Trophoblast cell (in vitro differentiated cells and primary cell): ENCODE data around the gene EPHB2.
"Not testable (repeated sequence)": the region's sequence is repeated elsewhere in the genome, so short reads cannot be mapped to it uniquely, and the experiment has no call there.

Source experiments
- DNase-seq, 2 donors: peaks; one replicate each; pipeline ENCODE4 v3.0.0-alpha.2; 2016
- H2AFZ ChIP-seq: 2 replicates; pipeline ENCODE4 v1.6.1; 2013; ENCODE audit warnings: low read length, moderate library complexity, mild to moderate bottlenecking; ENCODE audit not compliant: insufficient read depth, poor library complexity
- H2AK5ac ChIP-seq: 2 replicates; pipeline ENCODE4 v1.6.1; 2013; ENCODE audit warnings: mild to moderate bottlenecking, low read length
- H2BK120ac ChIP-seq: 2 replicates; pipeline ENCODE4 v1.6.1; 2013; ENCODE audit warnings: low read length, mild to moderate bottlenecking, moderate library complexity; ENCODE audit not compliant: insufficient read depth, poor library complexity
- H2BK12ac ChIP-seq: 2 replicates; pipeline ENCODE4 v1.6.1; 2013; ENCODE audit warnings: mild to moderate bottlenecking, low read length, moderate library complexity
- H2BK5ac ChIP-seq: 2 replicates; pipeline ENCODE4 v1.6.1; 2013; ENCODE audit warnings: low read length, low read depth, moderate library complexity, mild to moderate bottlenecking; ENCODE audit not compliant: poor library complexity
- H3K14ac ChIP-seq: 2 replicates; pipeline ENCODE4 v1.6.1; 2013; ENCODE audit warnings: mild to moderate bottlenecking, low read length
- H3K18ac ChIP-seq: 2 replicates; pipeline ENCODE4 v1.6.1; 2013; ENCODE audit warnings: mild to moderate bottlenecking, low read length
- H3K23ac ChIP-seq: 2 replicates; pipeline ENCODE4 v1.6.1; 2013; ENCODE audit warnings: low read length
- H3K27ac ChIP-seq: 2 replicates; pipeline ENCODE4 v1.5.1; 2013; ENCODE audit warnings: low read depth, mild to moderate bottlenecking, inconsistent platforms, low read length, moderate library complexity
- H3K27me3 ChIP-seq: 2 replicates; pipeline ENCODE4 v1.6.1; 2013; ENCODE audit warnings: inconsistent platforms, mild to moderate bottlenecking, low read length, moderate library complexity; ENCODE audit not compliant: insufficient read depth
- H3K36me3 ChIP-seq, 2 experiments: 1 replicate in 1 of 2; 2 replicates in 1 of 2; pipeline ENCODE4 v1.6.1; 2013; ENCODE audit warnings: low read length in 2 of 2, mild to moderate bottlenecking in 2 of 2, moderate library complexity in 1 of 2; ENCODE audit not compliant: insufficient read depth in 2 of 2, control insufficient read depth in 1 of 2
- H3K4ac ChIP-seq: 2 replicates; pipeline ENCODE4 v1.6.1; 2013; ENCODE audit warnings: low read depth, mild to moderate bottlenecking, low read length, moderate library complexity
- H3K4me1 ChIP-seq, 2 experiments: 1 replicate in 1 of 2; 2 replicates in 1 of 2; pipeline ENCODE4 v1.6.1; 2013; ENCODE audit warnings: low read length in 2 of 2, mild to moderate bottlenecking in 2 of 2, moderate library complexity in 1 of 2; ENCODE audit not compliant: insufficient read depth in 2 of 2, control insufficient read depth in 1 of 2
- H3K4me2 ChIP-seq: 2 replicates; pipeline ENCODE4 v1.6.1; 2013; ENCODE audit warnings: inconsistent platforms, mild to moderate bottlenecking, low read length, moderate library complexity
- H3K4me3 ChIP-seq: 2 replicates; pipeline ENCODE4 v1.5.1; 2013; ENCODE audit warnings: mild to moderate bottlenecking, low read depth, low read length, inconsistent platforms
- H3K79me1 ChIP-seq: one replicate; pipeline ENCODE4 v1.6.1; 2013; ENCODE audit warnings: low read length
- H3K79me2 ChIP-seq: 2 replicates; pipeline ENCODE4 v1.6.1; 2013; ENCODE audit warnings: low read length, mild to moderate bottlenecking; ENCODE audit not compliant: control insufficient read depth, insufficient read depth, poor library complexity
- H3K9ac ChIP-seq: 2 replicates; pipeline ENCODE4 v1.6.1; 2013; ENCODE audit warnings: mild to moderate bottlenecking, low read length
- H3K9me3 ChIP-seq: 2 replicates; pipeline ENCODE4 v1.6.1; 2013; ENCODE audit warnings: low read depth, mild to moderate bottlenecking, control low read depth, inconsistent platforms, low read length; ENCODE audit not compliant: insufficient read depth
- H4K12ac ChIP-seq: 2 replicates; pipeline ENCODE4 v1.6.1; 2013; ENCODE audit warnings: low read depth, mild to moderate bottlenecking, low read length, moderate library complexity
- H4K8ac ChIP-seq: 2 replicates; pipeline ENCODE4 v1.6.1; 2013; ENCODE audit warnings: low read depth, mild to moderate bottlenecking, low read length, moderate library complexity
- H4K91ac ChIP-seq: one replicate; pipeline ENCODE4 v1.6.1; 2013; ENCODE audit warnings: low read depth, mild to moderate bottlenecking, low read length, moderate library complexity
- whole genome bisulfite sequencing: extraction: QIAGEN DNeasy Blood & Tissue Kit; methylation state at CpG from one replicate; pipeline ENCODE4 v1.1.7; 2013; ENCODE audit warnings: missing lambda C conversion rate; ENCODE audit not compliant: insufficient read length, insufficient coverage; ENCODE audit errors: extremely low coverage; 5-methylcytosine and 5-hydroxymethylcytosine counted together

The EPHB2 gene

DNA sequence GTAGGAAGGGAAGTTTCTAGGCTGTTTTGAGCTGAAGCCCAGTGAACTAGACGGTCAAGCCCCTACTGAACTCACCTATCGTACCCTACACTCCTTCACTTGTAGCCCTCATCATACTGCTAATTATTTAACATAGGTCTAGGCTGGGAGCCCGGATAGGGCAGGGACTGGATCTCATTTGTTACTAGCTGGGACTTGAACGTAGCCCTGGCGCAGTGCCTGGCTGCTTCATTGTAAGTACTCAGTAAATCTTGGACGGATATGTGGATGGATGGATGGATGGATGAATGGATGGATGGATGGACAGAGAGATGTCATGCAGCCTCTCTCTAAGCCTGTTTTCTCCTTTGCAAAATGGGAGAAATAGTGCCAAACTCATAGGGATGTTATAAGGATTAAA, 129.2 kb downstream of the EPHB2 start:
- no peak overlapping the region for H4K8ac ChIP-seq
- H3K4me2 ChIP-seq, result no peak overlapping the region
- H2BK120ac ChIP-seq, result no peak overlapping the region
- no peak overlapping the region for H2BK12ac ChIP-seq
- H3K36me3 ChIP-seq, result no peaks in the 10 kb centered on the region
- H3K27me3 ChIP-seq, result no peaks in the 10 kb centered on the region
- H2BK5ac ChIP-seq, result no peak overlapping the region
- H3K9ac ChIP-seq, result no peak overlapping the region
- DNase-seq, result no peak
- H3K18ac ChIP-seq, result no peak overlapping the region
- no peaks in the 10 kb centered on the region for H3K9me3 ChIP-seq
- H2AFZ ChIP-seq, result no peak overlapping the region
- no peaks in the 10 kb centered on the region for H3K79me2 ChIP-seq
- H4K91ac ChIP-seq, result no peak overlapping the region
- no peak overlapping the region for H3K4ac ChIP-seq
- H3K14ac ChIP-seq, result no peak overlapping the region
- H3K79me1 ChIP-seq, result no peaks in the 10 kb centered on the region
- no peak overlapping the region for H2AK5ac ChIP-seq
- no peak overlapping the region for H3K23ac ChIP-seq
- H4K12ac ChIP-seq, result no peak overlapping the region
- H3K4me3 ChIP-seq, result no peak overlapping the region
- peaks cover 6 to 11% of the 10 kb centered on the region in 2 experiments for H3K4me1 ChIP-seq
- H3K27ac ChIP-seq, result no peak overlapping the region
- no CpG with 5 or more reads among the region's 6 CpGs for WGBS

DNA sequence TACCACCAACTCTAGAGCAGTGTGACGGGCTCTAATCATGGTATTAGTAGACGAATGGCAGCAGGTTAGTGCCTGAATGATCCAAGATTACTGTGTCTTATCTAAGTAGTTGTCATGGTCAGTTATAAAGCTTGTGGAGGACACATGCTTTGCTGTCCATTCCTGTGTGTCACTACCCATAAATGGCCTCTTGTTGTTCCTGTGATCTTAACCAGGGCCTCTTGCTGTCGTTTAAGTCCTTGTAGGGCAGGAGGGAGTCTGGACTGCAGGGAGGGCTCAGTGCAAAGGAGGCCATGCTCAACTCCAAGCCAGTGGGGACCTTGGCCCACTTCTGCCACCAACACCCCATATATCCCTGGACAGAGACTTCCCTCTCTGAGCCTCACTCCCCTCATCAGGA, 130.5 kb downstream of the EPHB2 start:
- H4K8ac ChIP-seq, result no peak overlapping the region
- no peak for DNase-seq
- no peak overlapping the region for H3K9ac ChIP-seq
- H3K23ac ChIP-seq, result no peak overlapping the region
- no peaks in the 10 kb centered on the region for H3K9me3 ChIP-seq
- H3K36me3 ChIP-seq, result no peaks in the 10 kb centered on the region
- no peak overlapping the region for H3K14ac ChIP-seq
- H3K4ac ChIP-seq, result no peak overlapping the region
- peaks cover 3 to 4% of the 10 kb centered on the region in 2 experiments for H3K4me1 ChIP-seq
- H4K12ac ChIP-seq, result no peak overlapping the region
- H2BK12ac ChIP-seq, result no peak overlapping the region
- no CpG with 5 or more reads among the region's 3 CpGs for WGBS
- no peak overlapping the region for H2BK120ac ChIP-seq
- H4K91ac ChIP-seq, result no peak overlapping the region
- H2AK5ac ChIP-seq, result no peak overlapping the region
- H2BK5ac ChIP-seq, result no peak overlapping the region
- no peak overlapping the region for H3K27ac ChIP-seq
- H3K18ac ChIP-seq, result no peak overlapping the region
- no peak overlapping the region for H3K4me3 ChIP-seq
- no peaks in the 10 kb centered on the region for H3K27me3 ChIP-seq
- no peak overlapping the region for H3K4me2 ChIP-seq
- H2AFZ ChIP-seq, result no peak overlapping the region
- no peaks in the 10 kb centered on the region for H3K79me1 ChIP-seq
- no peaks in the 10 kb centered on the region for H3K79me2 ChIP-seq

DNA sequence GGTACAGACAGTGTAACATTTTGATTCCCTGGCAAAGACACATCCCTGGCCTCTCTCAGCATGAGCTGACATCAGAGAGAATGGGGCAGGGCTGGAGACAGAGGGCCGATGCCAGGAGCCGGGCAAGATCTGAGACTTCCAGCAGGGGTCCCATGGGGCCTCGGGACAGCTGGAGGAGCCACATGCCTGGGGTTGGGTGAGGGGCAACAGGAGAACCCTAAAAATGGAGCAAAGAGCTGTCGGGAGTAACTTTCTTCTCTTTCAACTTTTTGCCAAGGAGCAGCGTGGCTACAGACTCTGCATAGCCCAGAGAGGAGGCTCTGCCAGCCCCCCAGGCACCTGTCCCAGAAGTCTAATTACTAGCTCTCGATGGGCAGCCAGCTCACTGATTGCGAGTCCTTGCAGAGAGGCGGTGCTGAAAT, 131.2 kb downstream of the EPHB2 start:
- Histone ChIP-seq H3K36me3 (no peaks in the 10 kb centered on the region), H3K79me2 (no peaks in the 10 kb centered on the region), H2AK5ac (no peak overlapping the region), H3K4me2 (no peak overlapping the region), H2BK120ac (no peak overlapping the region), H3K79me1 (no peaks in the 10 kb centered on the region), H3K14ac (no peak overlapping the region), H3K4me3 (no peak overlapping the region), H4K12ac (no peak overlapping the region), H3K9ac (no peak overlapping the region), H2BK5ac (no peak overlapping the region), H2AFZ (no peak overlapping the region), H3K27ac (no peak overlapping the region), H4K91ac (no peak overlapping the region), H4K8ac (no peak overlapping the region), H3K27me3 (no peaks in the 10 kb centered on the region), H3K4me1 (no peaks in the 10 kb centered on the region), H3K4ac (no peak overlapping the region), H3K23ac (no peak overlapping the region), H2BK12ac (no peak overlapping the region), H3K9me3 (no peaks in the 10 kb centered on the region), H3K18ac (no peak overlapping the region)
- no peak for DNase-seq
- WGBS, result no CpG with 5 or more reads among the region's 8 CpGs

DNA sequence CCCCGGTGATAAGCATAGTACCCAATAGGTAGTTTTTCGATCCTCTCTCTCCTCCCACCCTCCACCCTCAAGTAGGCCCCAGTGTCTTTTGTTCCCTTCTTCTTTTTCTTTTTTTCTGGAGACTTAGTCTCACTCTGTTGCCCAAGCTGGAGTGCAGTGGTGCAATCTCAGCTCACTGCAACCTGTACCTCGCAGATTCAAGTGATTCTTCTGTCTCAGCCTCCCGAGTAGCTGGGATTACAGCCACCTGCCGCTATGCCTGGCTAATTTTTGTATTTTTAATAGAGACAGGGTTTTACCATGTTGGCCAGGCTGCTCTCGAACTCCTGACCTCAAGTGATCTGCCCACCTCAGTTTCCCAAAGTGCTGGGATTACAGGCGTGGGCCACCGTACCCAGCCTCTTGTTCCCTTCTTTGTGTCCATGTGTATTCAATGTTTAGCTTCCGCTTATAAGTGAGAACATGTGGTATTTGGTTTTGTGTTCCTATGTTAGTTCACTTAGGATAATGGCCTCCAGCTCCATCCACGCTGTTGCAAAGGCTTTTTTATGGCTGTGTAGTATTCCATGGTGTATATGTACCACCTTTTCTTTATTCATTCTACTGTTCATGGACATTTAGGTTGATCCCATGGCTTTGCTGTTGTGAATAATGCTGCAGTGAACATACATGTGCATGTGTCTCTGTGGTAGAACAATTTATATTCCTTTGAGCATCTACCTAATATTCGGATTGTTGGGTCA, 133.0 kb downstream of the EPHB2 start:
- H3K27ac ChIP-seq, H4K12ac ChIP-seq, H3K4me3 ChIP-seq, H3K9ac ChIP-seq, H2BK12ac ChIP-seq, H3K79me2 ChIP-seq, DNase-seq, H2BK120ac ChIP-seq, H3K4me1 ChIP-seq, H2AFZ ChIP-seq, H3K9me3 ChIP-seq, H4K8ac ChIP-seq, H2AK5ac ChIP-seq, H3K36me3 ChIP-seq, H3K23ac ChIP-seq, H4K91ac ChIP-seq, H3K4me2 ChIP-seq, H3K4ac ChIP-seq, H2BK5ac ChIP-seq, H3K18ac ChIP-seq, H3K79me1 ChIP-seq, H3K27me3 ChIP-seq, H3K14ac ChIP-seq: not testable (repeated sequence)
- no CpG with 5 or more reads among the region's 11 CpGs for WGBS
